Chondrocyte (in vitro differentiated cells): ENCODE results near the gene ZNF248. TPM values are rescaled to one million over a fixed set of nuclear protein-coding genes. Genes with fewer than 3 reads are reported as not detected.
"Not testable (repeated sequence)": the region's sequence is repeated elsewhere in the genome, so short reads cannot be mapped to it uniquely, and the experiment has no call there.

Source experiments
- DNase-seq: peaks from one replicate; pipeline ENCODE4 v3.0.0; 2021; ENCODE audit warnings: mixed read lengths, low spot score
- H3K27ac Mint-ChIP-seq: one replicate; pipeline ENCODE4 v1.8.0; 2021; ENCODE audit warnings: mild to moderate bottlenecking, moderate library complexity, mixed read lengths; ENCODE audit not compliant: unreplicated experiment
- H3K27me3 Mint-ChIP-seq: 2 replicates; pipeline ENCODE4 v1.8.0; 2021; ENCODE audit warnings: low read depth, mixed read lengths
- H3K36me3 Mint-ChIP-seq: 2 replicates; pipeline ENCODE4 v1.8.0; 2021; ENCODE audit warnings: low read depth, mixed read lengths
- H3K4me1 Mint-ChIP-seq: 2 replicates; pipeline ENCODE4 v1.8.0; 2021; ENCODE audit warnings: low read depth, mild to moderate bottlenecking, mixed read lengths
- H3K4me3 Mint-ChIP-seq: one replicate; pipeline ENCODE4 v1.8.0; 2021; ENCODE audit warnings: mild to moderate bottlenecking, moderate library complexity, mixed read lengths; ENCODE audit not compliant: unreplicated experiment
- H3K9me3 Mint-ChIP-seq: 2 replicates; pipeline ENCODE4 v1.8.0; 2021; ENCODE audit warnings: low read depth, mixed read lengths
- CTCF ChIP-seq: fragments of 200-600 bp; sonication (generic); IDR thresholded peaks from 2 replicates; pipeline ENCODE4 v1.5.0; 2021; ENCODE audit warnings: antibody characterized with exemption, mild to moderate bottlenecking, moderate library complexity
- total RNA-seq: library from RNA; stranded (reverse); gene quantifications from 3 replicates; pipeline ENCODE4 v1.2.1, GENCODE V29; 2021

Gene ZNF248
- total RNA-seq, 1 donor from 2014 or later = 4.8 TPM

GRCh38 chr10:37865957-37866803, 8.8 kb upstream of the ZNF248 start:
- Mint-ChIP-seq H3K9me3 (peaks cover 14% of the 10 kb centered on the region), H3K36me3 (no peaks in the 10 kb centered on the region), H3K4me1 (no peaks in the 10 kb centered on the region), H3K27ac (no peak overlapping the region), H3K4me3 (no peak overlapping the region), H3K27me3 (no peaks in the 10 kb centered on the region)
- DNase-seq = no peak
- no peak for TF ChIP-seq CTCF

GRCh38 chr10:37865264-37865663, 7.9 kb upstream of the ZNF248 start:
- TF ChIP-seq CTCF = no peak
- peaks cover 16% of the 10 kb centered on the region for H3K9me3 Mint-ChIP-seq
- H3K27me3 Mint-ChIP-seq = no peaks in the 10 kb centered on the region
- H3K4me1 Mint-ChIP-seq = no peaks in the 10 kb centered on the region
- no peak overlapping the region for H3K4me3 Mint-ChIP-seq
- no peaks in the 10 kb centered on the region for H3K36me3 Mint-ChIP-seq
- no peak for DNase-seq
- H3K27ac Mint-ChIP-seq = no peak overlapping the region

- Mint-ChIP-seq H3K9me3 (peaks cover 22% of the 10 kb centered on the region), H3K4me3 (no peak overlapping the region), H3K27ac (no peak overlapping the region), H3K27me3 (no peaks in the 10 kb centered on the region), H3K36me3 (no peaks in the 10 kb centered on the region), H3K4me1 (peaks cover 9% of the 10 kb centered on the region)
- no peak for DNase-seq
- no peak for TF ChIP-seq CTCF
Observed at GRCh38 chr10:37860494-37861190, 3.2 kb upstream of the ZNF248 start.

GRCh38 chr10:37859270-37859669, 1.9 kb upstream of the ZNF248 start:
- not testable (repeated sequence) for H3K4me3 Mint-ChIP-seq, H3K27me3 Mint-ChIP-seq, DNase-seq, H3K27ac Mint-ChIP-seq, H3K36me3 Mint-ChIP-seq
- Mint-ChIP-seq H3K9me3 (peaks cover 22% of the 10 kb centered on the region), H3K4me1 (peaks cover 21% of the 10 kb centered on the region)

GRCh38 chr10:37856881-37857286, 526 bp downstream of the ZNF248 start:
- Mint-ChIP-seq H3K4me1 (peaks cover 22% of the 10 kb centered on the region), H3K27ac (peak overlapping the region; percentile 82)
- no peak for DNase-seq

More at GRCh38 chr10:37856881-37857286, 526 bp downstream of the ZNF248 start:
- peak overlapping the region; percentile 81 for H3K4me3 Mint-ChIP-seq
- TF ChIP-seq CTCF = no peak
- peaks cover 27% of the 10 kb centered on the region for H3K9me3 Mint-ChIP-seq
- peaks cover 2% of the 10 kb centered on the region for H3K36me3 Mint-ChIP-seq
- H3K27me3 Mint-ChIP-seq = no peaks in the 10 kb centered on the region
